ENCODE measurements around the gene DDX24. TPM values are rescaled to one million over a fixed set of nuclear protein-coding genes. Genes with fewer than 3 reads are reported as not detected.
A peak's percentile ranks its signal among the peaks of the same experiment; 100 is the strongest.

DDX24 gene, protein sequence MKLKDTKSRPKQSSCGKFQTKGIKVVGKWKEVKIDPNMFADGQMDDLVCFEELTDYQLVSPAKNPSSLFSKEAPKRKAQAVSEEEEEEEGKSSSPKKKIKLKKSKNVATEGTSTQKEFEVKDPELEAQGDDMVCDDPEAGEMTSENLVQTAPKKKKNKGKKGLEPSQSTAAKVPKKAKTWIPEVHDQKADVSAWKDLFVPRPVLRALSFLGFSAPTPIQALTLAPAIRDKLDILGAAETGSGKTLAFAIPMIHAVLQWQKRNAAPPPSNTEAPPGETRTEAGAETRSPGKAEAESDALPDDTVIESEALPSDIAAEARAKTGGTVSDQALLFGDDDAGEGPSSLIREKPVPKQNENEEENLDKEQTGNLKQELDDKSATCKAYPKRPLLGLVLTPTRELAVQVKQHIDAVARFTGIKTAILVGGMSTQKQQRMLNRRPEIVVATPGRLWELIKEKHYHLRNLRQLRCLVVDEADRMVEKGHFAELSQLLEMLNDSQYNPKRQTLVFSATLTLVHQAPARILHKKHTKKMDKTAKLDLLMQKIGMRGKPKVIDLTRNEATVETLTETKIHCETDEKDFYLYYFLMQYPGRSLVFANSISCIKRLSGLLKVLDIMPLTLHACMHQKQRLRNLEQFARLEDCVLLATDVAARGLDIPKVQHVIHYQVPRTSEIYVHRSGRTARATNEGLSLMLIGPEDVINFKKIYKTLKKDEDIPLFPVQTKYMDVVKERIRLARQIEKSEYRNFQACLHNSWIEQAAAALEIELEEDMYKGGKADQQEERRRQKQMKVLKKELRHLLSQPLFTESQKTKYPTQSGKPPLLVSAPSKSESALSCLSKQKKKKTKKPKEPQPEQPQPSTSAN
- 144 TPM for polyA plus RNA-seq (2013, experiment 1 of 2; ENCODE audit: insufficient read length)
- polyA plus RNA-seq (2013, experiment 2 of 2; ENCODE audit: insufficient read length): 116 TPM

DNA sequence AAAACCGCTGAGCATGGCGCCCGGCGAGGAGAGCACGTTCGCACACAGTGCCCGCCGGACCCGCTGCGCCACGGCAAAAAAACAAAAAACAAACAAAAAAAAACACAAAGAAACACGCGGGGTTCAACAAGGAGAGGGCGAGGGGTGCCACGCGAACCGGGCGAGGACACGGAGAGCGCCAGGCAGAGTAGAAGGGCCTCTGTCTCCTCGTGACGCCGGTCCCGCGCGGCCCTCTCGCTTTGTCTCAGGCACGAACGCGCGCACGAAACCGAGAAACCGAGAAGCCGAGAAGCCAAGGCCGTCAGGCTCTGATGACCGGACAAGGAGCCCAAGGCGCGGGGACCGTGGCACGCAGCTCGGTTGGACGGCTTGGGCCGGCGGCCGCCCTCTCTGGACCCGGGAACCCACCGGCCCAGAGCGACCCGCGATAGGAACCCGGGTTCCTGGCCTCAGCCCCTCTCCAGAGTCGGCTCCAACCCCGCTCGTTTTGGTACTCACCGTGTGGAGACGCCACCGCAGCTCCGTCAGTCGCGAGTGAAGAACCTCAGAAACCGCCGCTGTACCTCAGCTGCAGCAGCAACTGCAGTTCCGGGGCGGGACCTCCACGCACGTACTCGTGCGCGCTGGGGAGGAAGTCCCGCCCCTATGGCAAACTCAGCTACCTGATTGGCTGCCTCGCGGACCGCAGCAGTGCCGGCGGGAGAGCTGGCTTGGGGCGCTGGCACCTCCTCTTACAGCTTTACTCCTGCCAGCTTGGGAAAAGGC lies at the start of gene DDX24, which contains the start of gene IFI27L1:
Gene DDX24 (minus strand): TSS at position 582 of the 765 bp plus-strand sequence. CDS start 1,460 bp downstream, outside the sequence.
Gene IFI27L1 (plus strand): TSS at position 690 of the 765 bp plus-strand sequence. CDS start 15,628 bp downstream, outside the sequence.
- peak; percentile 91 for DNase-seq

DNA sequence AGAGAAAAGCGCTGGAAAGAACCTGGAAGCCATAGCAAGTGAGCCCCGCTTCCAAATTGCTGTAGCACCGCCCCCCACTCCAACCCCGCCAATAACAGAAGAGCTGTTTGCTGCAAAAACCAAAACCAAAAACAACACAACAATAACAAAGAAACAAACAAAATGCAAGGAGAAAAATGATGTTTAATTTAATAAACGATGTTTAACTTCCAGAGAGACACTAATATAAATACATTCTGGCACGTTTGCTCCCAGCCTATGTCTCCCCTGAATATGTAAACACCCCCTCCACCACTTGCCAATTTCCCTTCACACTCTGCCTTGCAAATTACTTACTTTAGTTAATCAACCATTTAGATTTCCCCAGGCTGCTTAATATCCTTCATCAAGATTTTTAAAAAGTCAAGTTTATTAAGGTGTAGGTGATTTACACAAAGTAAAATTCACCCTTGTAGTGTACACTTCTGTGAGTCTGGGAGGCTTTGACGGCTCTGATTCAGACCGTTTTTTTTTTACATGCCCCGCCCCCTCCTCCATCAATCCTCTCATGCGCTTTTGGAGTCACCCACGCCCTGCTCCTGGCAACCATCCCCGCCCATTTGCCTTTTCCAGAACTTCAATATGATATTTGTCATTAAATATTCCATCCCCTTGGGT lies 48.9 kb upstream of the DDX24 start:
- peak; percentile 61 for DNase-seq

DNA sequence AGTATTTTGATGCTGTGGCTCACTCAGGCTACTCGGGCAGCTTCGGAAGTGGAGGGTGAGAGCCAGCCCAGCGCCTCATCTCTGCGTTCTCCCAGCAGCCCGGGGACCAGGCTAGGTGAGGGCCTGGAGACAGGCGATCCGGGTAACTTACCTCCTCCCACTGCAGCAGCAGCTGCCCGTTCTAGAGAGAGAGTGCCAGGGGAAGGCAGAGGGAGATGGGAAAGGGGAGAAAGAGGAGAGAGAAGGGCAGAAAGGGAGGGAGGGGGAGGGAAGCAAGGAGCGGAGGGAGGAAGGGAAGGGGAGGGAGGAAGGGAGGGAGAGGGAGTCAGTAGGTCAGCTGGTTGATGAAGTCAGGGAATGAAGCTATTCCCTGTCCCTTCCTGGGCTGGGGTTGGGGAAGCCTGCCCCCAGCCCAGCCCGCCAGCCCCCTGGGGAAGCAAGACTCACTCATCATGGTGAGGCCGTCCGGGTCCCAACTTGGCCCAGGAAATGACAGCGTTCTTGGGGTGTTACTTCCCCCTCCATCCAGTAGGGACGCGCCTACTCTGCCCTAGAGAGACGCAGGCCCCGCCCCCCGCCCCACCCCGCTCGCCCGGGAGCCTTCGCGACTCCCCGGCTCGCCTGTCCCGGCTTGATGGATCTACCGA lies 48.2 kb upstream of the DDX24 start, which contains the start of gene IFI27L2:
Gene IFI27L2 (minus strand): TSS at position 494 of the 647 bp plus-strand sequence. CDS start 40 bp downstream, at position 454.
- peak; percentile 83 for DNase-seq

DNA sequence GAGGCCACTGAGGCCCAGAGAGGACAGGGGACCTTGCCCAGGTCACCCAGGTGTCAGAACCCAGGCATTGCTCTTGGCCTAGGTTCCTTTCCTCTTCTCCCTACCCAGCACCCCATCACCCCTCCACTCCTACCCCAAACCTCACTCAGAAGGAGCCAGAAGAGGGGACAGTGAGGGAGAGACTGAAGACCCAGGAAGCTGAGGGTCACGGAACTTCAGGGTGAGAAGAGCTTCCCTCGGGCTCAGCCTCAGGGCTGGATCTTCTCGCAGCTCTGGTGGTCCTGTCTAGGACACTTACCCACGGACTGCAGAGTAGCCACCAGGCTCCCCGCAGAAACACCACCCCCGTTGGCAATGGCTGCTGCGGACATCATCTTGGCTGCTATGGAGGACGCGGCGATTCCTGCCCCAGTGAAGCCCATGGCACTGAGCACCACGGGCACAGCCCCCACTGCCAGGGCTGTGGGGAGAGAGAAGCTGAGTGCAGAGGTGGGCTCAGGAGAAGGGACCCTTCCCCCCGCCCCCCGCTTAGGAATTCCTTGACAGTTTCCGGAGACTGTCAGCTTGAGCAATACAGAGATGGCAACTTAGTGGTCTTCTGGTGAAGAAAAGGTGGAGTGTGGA lies 47.3 kb upstream of the DDX24 start:
- no peak for DNase-seq

DNA sequence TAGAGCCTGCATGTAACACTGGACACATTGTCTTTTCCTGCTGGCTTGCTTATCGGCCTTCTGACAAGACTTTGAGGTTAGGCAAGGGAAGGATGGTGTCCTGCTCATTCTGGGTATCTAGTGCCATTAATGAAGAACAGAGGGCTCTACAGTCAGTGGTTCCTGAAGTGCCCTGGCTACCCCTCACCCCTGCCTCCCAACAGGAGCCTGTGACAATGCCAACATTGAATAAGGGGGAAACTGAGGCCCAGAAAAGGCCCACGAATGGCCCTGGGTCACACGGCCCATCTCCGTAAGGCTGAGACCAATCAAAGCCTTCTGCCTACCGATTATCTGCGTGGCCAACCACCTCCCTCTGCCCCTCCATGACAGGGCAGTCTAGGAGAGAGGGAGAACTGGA lies 46.3 kb upstream of the DDX24 start:
- no peak for DNase-seq

DNA sequence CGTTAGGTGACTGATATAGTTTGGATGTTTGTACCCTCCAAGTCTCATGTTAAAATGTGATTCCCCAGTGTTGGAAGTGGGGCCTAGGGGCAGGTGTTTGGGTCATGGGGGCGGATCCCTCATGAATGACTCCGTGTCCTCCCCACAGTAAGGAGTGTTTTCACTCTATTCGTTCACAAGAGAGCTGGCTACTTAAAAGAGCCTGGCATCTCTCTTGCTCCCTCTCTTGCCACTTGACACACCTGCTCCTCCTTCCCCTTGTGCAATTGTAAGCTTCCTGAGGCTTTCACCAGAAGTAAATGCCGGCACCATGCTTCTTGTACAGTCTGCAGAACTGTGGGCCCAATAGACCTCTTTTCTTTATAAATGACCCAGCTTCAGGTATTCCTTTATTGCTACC lies 45.8 kb upstream of the DDX24 start:
- no peak for DNase-seq

DNA sequence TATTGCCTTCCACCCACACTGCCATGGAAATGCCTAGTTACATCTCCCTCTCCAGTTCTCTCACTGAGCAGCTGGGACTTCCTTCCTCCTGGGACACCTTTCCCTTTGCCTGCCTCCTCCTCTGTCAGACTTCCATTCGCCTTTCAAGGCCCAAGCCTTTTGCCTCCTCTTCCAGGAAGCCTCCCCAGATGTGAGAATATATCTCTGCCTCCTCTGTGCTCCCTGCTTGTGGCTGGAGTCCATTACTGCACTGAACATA lies 45.3 kb upstream of the DDX24 start:
- no peak for DNase-seq

DNA sequence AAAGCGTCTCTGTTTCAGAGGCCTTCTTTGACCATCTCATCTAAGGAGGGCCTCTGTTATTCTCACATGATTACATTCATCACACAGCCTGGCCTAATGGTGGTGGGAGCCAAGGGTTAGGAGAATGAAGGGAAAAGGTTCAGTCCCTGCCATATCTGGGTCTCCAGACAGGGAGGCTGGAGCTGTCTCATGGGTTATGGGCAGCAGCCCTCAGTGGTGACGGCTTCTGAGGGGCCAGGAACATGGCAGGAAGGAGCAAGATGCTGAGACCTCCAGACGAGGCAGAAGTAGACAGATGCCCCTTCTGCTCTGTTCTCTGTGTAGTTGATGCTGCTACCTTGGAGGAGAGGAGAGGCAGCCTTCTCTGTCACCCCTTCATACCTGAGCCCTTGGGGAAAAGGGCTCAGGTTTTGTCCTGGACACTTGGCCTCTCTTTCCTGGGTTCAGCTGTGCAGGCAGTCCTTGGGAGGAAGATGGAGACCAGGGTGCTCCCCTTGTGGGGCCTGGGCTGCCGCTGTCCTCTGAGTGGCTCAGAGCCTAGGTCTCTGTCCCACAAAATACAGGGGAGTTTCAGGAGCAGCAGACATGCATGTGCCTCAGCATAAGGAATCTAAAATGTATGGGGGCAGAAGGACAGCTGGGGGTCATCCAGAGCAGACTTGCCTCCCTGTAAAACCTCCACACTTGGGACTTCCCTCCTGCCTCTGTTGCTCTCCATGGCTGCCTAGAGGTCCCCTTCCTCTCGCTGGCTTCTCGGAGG lies 44.8 kb upstream of the DDX24 start:
- no peak for DNase-seq

DNA sequence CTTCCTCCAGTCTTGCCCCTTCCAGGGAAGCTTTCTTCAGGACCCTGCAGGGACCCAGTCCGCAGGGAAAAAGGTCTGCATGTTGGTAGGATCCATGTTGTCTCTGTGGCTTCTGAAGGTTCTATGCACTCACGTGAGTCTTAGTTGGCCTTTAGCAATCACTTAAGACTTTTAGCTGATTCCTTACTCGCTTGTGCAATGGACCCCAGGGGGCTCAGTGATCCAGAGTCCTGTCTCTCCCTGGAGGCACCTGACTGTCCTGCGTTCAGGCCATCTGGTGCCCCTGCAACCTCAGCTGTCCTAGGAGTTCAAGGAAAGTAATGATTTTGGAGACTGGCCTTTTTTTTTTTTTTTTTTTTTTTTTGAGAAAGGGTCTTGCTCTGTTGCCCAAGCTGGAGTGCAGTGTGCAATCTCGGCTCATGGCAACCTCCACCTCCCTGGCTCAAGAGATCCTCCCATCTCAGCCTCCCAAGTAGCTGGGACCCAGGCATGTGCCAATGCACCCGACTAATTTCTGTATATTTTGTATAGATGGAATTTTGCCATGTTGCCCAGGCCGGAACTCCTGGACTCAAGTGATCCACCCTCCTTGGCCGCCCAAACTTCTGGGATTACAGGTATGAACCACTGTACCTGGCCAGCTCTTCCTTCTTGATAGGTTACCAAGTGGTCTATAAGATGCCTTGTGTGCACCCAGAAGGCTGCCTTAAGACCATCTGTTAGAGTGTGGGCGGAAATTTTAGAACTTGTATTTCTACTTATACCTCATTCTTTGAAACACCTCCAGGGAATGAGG lies 43.8 kb upstream of the DDX24 start:
- no peak for DNase-seq

DNA sequence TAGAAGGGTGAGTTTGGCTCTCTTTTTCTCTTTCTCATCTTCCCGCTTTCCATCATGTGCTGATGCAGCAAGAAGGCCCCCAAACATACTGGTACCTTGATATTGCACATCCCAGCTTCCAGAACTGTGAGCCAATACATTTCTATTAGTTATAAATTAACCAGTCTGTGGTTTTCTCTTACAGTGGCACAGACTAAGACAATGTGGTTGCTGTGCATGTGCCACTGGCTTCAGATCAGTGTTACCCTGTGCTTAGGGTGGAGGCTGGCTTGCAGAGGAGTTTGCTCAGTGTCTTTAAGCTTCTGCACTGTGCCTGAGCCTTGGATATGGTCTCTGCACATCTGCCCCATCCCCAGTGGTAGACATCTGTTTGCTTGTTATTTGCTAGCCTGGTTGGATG lies 42.9 kb upstream of the DDX24 start:
- DNase-seq: no peak

DNA sequence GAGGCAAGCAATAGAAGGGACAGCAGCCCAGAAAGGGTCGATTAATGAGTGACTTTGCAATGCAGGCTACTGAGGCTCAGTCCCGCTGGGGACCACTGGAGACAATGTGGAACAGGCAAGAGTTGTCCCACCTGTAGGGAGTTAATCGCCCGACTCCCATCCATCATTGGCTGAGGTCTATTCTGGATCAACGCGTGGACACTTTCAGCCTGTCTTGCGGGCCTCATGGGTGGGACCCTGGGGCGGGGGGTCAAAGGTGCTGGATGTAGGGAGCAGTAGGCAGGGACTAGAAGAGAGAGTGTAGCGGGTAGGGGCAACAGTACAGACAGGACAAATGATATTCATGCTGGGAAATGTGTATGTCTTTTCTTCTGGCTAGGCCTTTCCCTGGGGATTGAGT lies 42.3 kb upstream of the DDX24 start:
- DNase-seq: no peak

DNA sequence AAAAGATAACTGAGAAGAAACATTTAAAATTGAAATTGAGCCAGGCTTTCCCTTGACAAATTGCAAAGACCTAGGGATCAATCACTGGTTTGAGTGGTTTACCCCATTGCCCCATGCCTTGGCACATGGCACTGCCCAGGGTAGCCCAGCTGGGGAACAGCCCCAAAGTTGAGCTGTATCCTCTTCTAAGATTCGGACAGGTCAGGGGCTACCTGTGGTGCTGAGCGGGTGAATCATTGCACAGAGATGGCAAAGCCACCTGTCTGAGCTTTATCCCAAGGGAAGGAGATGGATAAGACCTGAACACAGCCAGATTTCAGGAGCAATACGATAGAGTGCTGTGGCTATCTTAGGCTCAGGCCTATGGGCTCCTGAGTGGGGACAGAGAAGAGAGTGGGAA lies 41.4 kb upstream of the DDX24 start:
- no peak for DNase-seq

DNA sequence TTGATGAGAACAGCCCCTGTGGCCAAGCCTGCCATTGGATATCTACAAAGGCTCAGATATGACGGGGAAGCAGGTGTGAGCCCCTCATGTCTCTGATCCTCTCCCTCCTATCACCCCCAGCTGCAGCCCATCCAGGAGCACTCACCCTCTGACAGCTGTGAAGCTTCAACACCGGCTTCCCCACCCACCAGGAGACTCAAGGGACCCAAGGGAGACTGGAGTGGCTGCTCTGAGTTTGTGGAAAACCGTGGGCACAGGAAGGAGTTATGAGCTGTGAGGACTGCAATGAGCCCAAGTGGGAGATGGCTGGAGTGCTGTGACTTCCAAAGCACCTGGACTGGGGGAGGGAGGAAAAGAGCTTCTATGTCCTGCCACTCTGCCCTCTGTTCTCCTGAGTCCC lies 40.5 kb upstream of the DDX24 start:
- DNase-seq: no peak

DNA sequence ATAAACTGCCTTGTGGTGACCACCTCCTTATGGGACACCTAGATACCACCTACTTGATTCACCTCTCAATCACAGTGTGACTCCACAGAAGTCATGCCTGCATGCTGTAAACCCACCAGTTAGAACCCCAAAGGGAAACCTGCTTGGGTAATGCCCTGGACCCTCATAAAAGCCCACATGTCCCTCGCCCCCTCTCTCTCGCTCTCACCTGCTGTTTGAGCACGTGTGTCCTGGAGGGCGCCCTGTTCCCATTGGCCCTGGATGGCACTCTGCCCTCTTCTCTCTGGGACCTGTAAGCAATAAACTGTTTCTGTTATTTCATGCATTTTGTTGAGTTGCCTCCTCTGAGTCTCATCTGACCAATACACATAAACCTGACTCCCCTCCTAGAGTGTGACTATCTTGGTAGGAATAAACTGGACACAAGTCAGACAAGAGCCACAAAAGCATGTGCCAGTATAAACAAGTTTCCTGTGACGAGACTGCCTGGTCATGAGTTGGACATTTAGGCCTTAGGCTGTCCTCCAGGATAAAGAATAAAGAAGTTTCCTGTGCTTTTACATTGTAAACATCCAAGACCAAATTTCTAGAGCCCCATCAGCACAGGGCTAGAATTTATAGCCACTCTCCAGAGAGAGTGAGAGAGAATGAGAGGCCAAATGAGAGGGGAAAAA lies 39.8 kb upstream of the DDX24 start:
- peak; percentile 91 for DNase-seq

DNA sequence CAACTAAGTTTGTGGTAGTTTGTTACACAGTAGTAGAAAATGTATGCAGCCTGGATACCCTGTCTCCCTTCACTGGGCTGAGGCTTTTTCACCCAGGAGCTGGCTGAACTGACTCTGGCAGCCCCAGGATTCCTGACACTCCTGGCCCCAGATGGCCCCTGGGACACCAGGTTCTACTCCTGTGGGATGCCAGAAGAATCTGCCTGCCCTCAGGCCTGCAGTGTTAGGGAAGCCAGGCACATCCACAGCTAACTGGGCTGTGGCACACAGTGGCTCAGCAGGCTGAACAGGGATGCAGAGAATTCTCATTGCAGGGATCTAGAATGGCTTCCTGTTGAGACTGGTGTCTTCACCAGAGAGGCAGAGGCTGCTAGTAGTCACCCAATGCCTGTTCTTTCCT lies 38.1 kb upstream of the DDX24 start:
- no peak for DNase-seq

DNA sequence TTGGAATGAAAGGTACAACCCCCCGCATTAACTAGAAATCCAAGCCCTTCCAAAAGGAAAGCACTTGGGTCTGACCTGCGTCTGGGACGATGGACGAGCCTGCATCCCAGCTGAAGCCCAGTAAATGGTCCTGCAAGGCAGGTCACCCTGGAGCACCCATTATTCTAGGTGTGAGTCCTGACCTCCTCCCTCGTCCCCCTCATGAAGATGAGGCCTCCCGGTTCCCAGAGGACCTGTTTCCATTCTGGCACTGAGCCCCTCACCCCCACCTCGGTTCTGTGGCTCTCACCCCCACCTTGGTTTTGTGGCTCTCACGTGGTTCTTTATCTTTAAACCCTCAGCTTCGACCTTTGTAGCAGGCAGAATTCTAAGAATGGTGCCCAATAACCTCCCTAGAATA lies 36.9 kb upstream of the DDX24 start:
- no peak for DNase-seq

DNA sequence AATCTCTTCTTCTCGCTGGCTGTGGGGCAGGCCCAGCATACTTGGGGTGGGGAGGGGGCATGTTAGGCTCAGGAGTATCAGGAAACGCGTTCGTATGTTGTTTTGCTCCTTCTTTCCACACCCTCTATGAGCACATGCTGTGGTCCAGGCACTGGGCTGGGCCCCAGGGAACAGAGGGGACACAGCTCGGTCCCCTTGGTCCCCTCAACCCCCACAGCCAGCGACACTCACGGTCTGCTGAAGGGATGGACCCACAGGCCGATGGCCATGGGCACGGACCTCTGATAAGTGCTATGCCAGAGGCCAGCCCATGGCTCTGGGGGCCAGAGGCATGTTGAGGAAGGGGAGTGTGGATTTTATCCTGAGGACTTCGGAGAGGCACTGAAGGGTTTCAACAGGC lies 35.7 kb upstream of the DDX24 start:
- no peak for DNase-seq

DNA sequence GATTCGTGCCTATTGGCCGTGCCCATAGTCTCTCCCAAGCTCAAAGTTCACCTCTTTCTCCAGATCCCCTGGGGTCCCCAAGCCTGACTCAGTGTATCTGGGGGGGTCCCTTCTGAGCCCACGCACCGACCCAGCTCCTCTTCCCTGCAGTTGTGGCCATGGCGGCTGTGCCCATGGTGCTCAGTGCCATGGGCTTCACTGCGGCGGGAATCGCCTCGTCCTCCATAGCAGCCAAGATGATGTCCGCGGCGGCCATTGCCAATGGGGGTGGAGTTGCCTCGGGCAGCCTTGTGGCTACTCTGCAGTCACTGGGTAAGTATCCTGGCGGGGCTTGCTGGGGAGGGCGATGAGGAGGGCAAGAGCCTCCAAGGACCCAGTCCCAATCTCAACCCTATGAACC lies 34.6 kb upstream of the DDX24 start:
- no peak for DNase-seq

DNA sequence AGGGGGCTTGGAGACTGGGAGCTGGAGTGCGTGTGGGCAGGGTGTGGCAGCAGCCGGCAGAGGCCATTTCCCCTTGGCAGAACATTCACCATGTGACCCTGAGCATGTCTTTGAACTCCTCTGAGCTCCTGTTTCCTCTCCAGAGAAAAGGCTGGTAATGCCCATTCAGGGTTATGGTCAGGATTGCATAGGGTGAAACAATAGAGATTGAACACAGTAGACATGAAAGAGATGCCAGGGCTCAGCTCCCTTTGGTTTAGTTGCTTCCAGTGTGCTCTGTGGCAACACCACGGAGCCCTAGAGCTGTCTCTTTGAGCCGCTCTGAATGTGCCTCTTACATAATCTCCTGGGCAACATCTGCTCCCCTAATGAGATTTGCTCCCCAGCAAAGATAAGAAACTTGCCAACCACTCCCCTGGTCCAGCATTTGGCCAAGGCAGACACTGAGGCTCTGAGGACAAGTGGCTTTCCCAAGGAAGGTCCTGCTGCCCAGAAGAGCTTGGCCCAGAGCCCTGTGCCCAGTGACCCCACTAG lies 34.1 kb upstream of the DDX24 start:
- DNase-seq: no peak

Measured in fibroblast of skin of back (primary cell).